H1 (cell line): ENCODE data around the gene YBX2. TPM values are rescaled to one million over a fixed set of nuclear protein-coding genes. Genes with fewer than 3 reads are reported as not detected.

Experiments
- CTCF ChIA-PET: fragments of 300-600 bp; sonication (Branson Sonifier 250); formaldehyde crosslinking; loops from one replicate; lab custom pipeline; 2021; ENCODE audit not compliant: partially characterized antibody; lab: Charles Lee
- POLR2A ChIA-PET: fragments of 300-600 bp; sonication (Branson Sonifier 250); formaldehyde crosslinking; loops from one replicate; lab custom pipeline; 2021; ENCODE audit warnings: inconsistent platforms; ENCODE audit not compliant: partially characterized antibody; lab: Charles Lee
- DNase-seq, 2 experiments: peaks; one replicate each; pipeline versions ENCODE4 v3.0.0 to v3.0.0-alpha.2; 2010 to 2022; ENCODE audit warnings: low spot score in 2 of 2, low read depth in 1 of 2, mixed read lengths in 1 of 2
- FAIRE-seq: peaks from 2 replicates; lab custom pipeline; 2011; peaks lifted over from hg19 to GRCh38; lab: Jason Lieb, UNC
- H2AFZ ChIP-seq: 2 replicates; pipeline ENCODE4 v1.8.1; 2012; ENCODE audit warnings: low read length, inconsistent platforms
- H2AK5ac ChIP-seq: 2 replicates; pipeline ENCODE4 v1.6.1; 2013; ENCODE audit warnings: low read depth, low read length
- H2BK120ac ChIP-seq: replicated peaks from 2 replicates; pipeline ENCODE3; 2013; ENCODE audit warnings: low read depth, low read length, inconsistent platforms
- H2BK12ac ChIP-seq: 2 replicates; pipeline ENCODE4 v1.6.1; 2013; ENCODE audit warnings: low read depth, low read length
- H2BK15ac ChIP-seq: 2 replicates; pipeline ENCODE4 v1.6.1; 2013; ENCODE audit warnings: low read length
- H2BK20ac ChIP-seq: 2 replicates; pipeline ENCODE4 v1.6.1; 2013; ENCODE audit warnings: low read length
- H2BK5ac ChIP-seq: 2 replicates; pipeline ENCODE4 v1.6.1; 2013; ENCODE audit warnings: low read depth, low read length
- H3K14ac ChIP-seq: 2 replicates; pipeline ENCODE4 v1.6.1; 2013; ENCODE audit warnings: inconsistent platforms; ENCODE audit not compliant: insufficient read length
- H3K18ac ChIP-seq: 2 replicates; pipeline ENCODE4 v1.6.1; 2013; ENCODE audit warnings: low read length; ENCODE audit errors: extremely low read depth
- H3K23ac ChIP-seq: 2 replicates; pipeline ENCODE4 v1.6.1; 2013; ENCODE audit warnings: inconsistent platforms; ENCODE audit not compliant: insufficient read length
- H3K23me2 ChIP-seq: 2 replicates; pipeline ENCODE4 v1.6.1; 2013; ENCODE audit warnings: low read depth, low read length
- H3K27ac ChIP-seq: 2 replicates; pipeline ENCODE4 v1.6.1; 2011; ENCODE audit warnings: low read depth, low read length, inconsistent platforms
- H3K27me3 ChIP-seq, 4 experiments: replicated peaks in 1 of 4; 1 replicate in 1 of 4; 2 replicates in 3 of 4; pipeline versions ENCODE4 v1.6.1 to v1.8.1; 2011 to 2013; ENCODE audit warnings: low read length in 3 of 4, mild to moderate bottlenecking in 3 of 4, inconsistent platforms in 2 of 4, mixed read lengths in 2 of 4, moderate library complexity in 1 of 4; ENCODE audit not compliant: control insufficient read depth in 3 of 4, insufficient read depth in 3 of 4; ENCODE audit errors: extremely low read depth in 1 of 4
- H3K36me3 ChIP-seq, 4 experiments: 2 replicates each; pipeline versions ENCODE4 v1.6.1 to v1.8.1; 2011 to 2013; ENCODE audit warnings: mild to moderate bottlenecking in 4 of 4, low read length in 3 of 4, moderate library complexity in 2 of 4, control low read depth in 1 of 4, inconsistent platforms in 1 of 4; ENCODE audit not compliant: insufficient read depth in 4 of 4, control insufficient read depth in 2 of 4
- H3K4ac ChIP-seq: replicated peaks from 2 replicates; pipeline ENCODE3; 2013; ENCODE audit warnings: low read length, low read depth, mixed read lengths, inconsistent platforms; ENCODE audit not compliant: insufficient read length
- H3K4me1 ChIP-seq, 4 experiments: replicated peaks in 1 of 4; 1 replicate in 1 of 4; 2 replicates in 3 of 4; pipeline versions ENCODE4 v1.6.1 to v1.8.1; 2011 to 2013; ENCODE audit warnings: low read length in 3 of 4, inconsistent platforms in 2 of 4, mixed read lengths in 1 of 4; ENCODE audit not compliant: insufficient read depth in 4 of 4, control insufficient read depth in 3 of 4
- H3K4me2 ChIP-seq, 2 experiments: 2 replicates each; pipeline versions ENCODE4 v1.6.1 to v1.8.1; 2011 to 2013; ENCODE audit warnings: low read depth in 2 of 2, low read length in 2 of 2, control low read depth in 1 of 2, inconsistent platforms in 1 of 2, mild to moderate bottlenecking in 1 of 2; ENCODE audit not compliant: insufficient read depth in 1 of 2
- H3K4me3 ChIP-seq, 4 experiments: fragments of 200-600, 300-600 bp in 1 of 4; sonication (generic), shearing (Covaris generic), sonication (Bioruptor Twin) in 1 of 4; 2 replicates each; pipeline versions ENCODE4 v1.5.1 to v1.8.1; 2011 to 2016; ENCODE audit warnings: low read length in 4 of 4, low read depth in 3 of 4, control low read depth in 2 of 4, inconsistent platforms in 2 of 4, mild to moderate bottlenecking in 2 of 4, mixed read lengths in 1 of 4, moderate library complexity in 1 of 4; ENCODE audit not compliant: insufficient read depth in 2 of 4; ENCODE audit errors: extremely low read depth in 1 of 4
- H3K56ac ChIP-seq: replicated peaks from 2 replicates; pipeline ENCODE3; 2013; ENCODE audit warnings: low read depth, mild to moderate bottlenecking, mixed read lengths, low read length, inconsistent platforms; ENCODE audit not compliant: insufficient read length
- H3K79me1 ChIP-seq: 2 replicates; pipeline ENCODE4 v1.6.1; 2013; ENCODE audit warnings: low read depth, low read length, control low read depth
- H3K79me2 ChIP-seq, 2 experiments: 2 replicates each; pipeline versions ENCODE4 v1.6.1 to v1.8.1; 2012 to 2013; ENCODE audit warnings: low read length in 2 of 2, mild to moderate bottlenecking in 2 of 2, inconsistent platforms in 1 of 2; ENCODE audit not compliant: insufficient read depth in 2 of 2, control insufficient read depth in 1 of 2
- H3K9ac ChIP-seq, 4 experiments: replicated peaks in 1 of 4; 1 replicate in 1 of 4; 2 replicates in 3 of 4; pipeline versions ENCODE4 v1.6.1 to v1.8.1; 2011 to 2013; ENCODE audit warnings: low read depth in 3 of 4, low read length in 3 of 4, control low read depth in 2 of 4, mild to moderate bottlenecking in 2 of 4, moderate library complexity in 2 of 4, inconsistent platforms in 1 of 4; ENCODE audit errors: extremely low read depth in 1 of 4
- H3K9me3 ChIP-seq, 2 experiments: 2 replicates each; pipeline versions ENCODE4 v1.6.1 to v1.8.1; 2012 to 2013; ENCODE audit warnings: mild to moderate bottlenecking in 2 of 2, moderate library complexity in 2 of 2, control low read depth in 1 of 2, inconsistent platforms in 1 of 2, low read depth in 1 of 2, low read length in 1 of 2, mixed read lengths in 1 of 2; ENCODE audit not compliant: insufficient read depth in 2 of 2
- H4K20me1 ChIP-seq, 2 experiments: replicated peaks in 1 of 2; 2 replicates each; pipeline versions ENCODE3 to v1.8.1; 2011 to 2013; ENCODE audit warnings: inconsistent platforms in 2 of 2, low read length in 2 of 2, mild to moderate bottlenecking in 1 of 2; ENCODE audit not compliant: insufficient read depth in 2 of 2, control insufficient read depth in 1 of 2
- H4K5ac ChIP-seq: 2 replicates; pipeline ENCODE4 v1.6.1; 2013; ENCODE audit warnings: low read length, low read depth, mixed read lengths, inconsistent platforms; ENCODE audit not compliant: insufficient read length
- H4K8ac ChIP-seq: 2 replicates; pipeline ENCODE4 v1.8.0; 2013; ENCODE audit warnings: mild to moderate bottlenecking, moderate library complexity, low read length, inconsistent platforms; ENCODE audit not compliant: insufficient read depth; ENCODE audit errors: extremely low read depth
- H4K91ac ChIP-seq: replicated peaks from 2 replicates; pipeline ENCODE3; 2013; ENCODE audit warnings: low read length, mixed read lengths, inconsistent platforms; ENCODE audit not compliant: insufficient read length
- BACH1 ChIP-seq: IDR thresholded peaks from 2 replicates; pipeline ENCODE4 v1.6.1; 2012; ENCODE audit warnings: low read length, improper control_type of control experiment
- CEBPB ChIP-seq: IDR thresholded peaks from 2 replicates; pipeline ENCODE4 v1.6.1; 2012; ENCODE audit warnings: low read depth, low read length
- EZH2 ChIP-seq: fragments of 200-600 bp; sonication (generic); IDR thresholded peaks from 2 replicates; pipeline ENCODE4 v1.7.1; 2012; ENCODE audit warnings: low read depth, mild to moderate bottlenecking, moderate library complexity, low read length, inconsistent platforms; ENCODE audit not compliant: severe bottlenecking
- FOSL1 ChIP-seq: IDR thresholded peaks from 2 replicates; pipeline ENCODE4 v1.6.1; 2011; ENCODE audit warnings: mild to moderate bottlenecking, low read depth, low read length, moderate library complexity; ENCODE audit not compliant: insufficient read depth
- HDAC6 ChIP-seq: IDR thresholded peaks from one replicate; pipeline ENCODE4 v1.7.1; 2012; ENCODE audit warnings: low read depth, mild to moderate bottlenecking, inconsistent platforms, low read length, moderate library complexity
- JUND ChIP-seq: IDR thresholded peaks from 2 replicates; pipeline ENCODE4 v1.6.1; 2011; ENCODE audit warnings: mild to moderate bottlenecking, improper control_type of control experiment, low read length
- MAX ChIP-seq: IDR thresholded peaks from 2 replicates; pipeline ENCODE4 v1.6.1; 2012; ENCODE audit warnings: inconsistent platforms
- NRF1 ChIP-seq: IDR thresholded peaks from 2 replicates; pipeline ENCODE4 v1.6.1; 2011; ENCODE audit warnings: mild to moderate bottlenecking, low read depth, low read length, improper control_type of control experiment
- SIX5 ChIP-seq: IDR thresholded peaks from 2 replicates; pipeline ENCODE4 v1.6.1; 2011; ENCODE audit warnings: mild to moderate bottlenecking, low read depth, low read length
- TBP ChIP-seq: IDR thresholded peaks from 2 replicates; pipeline ENCODE4 v1.6.1; 2011; ENCODE audit warnings: low read depth, low read length, improper control_type of control experiment
- TCF12 ChIP-seq: IDR thresholded peaks from 2 replicates; pipeline ENCODE4 v1.6.1; 2011; ENCODE audit warnings: low read depth, mild to moderate bottlenecking, low read length
- TEAD4 ChIP-seq: IDR thresholded peaks from 2 replicates; pipeline ENCODE4 v1.6.1; 2012; ENCODE audit warnings: low read depth, low read length, inconsistent platforms, mixed read lengths
- WGBS, 2 experiments: shearing (Covaris generic) in 1 of 2; methylation state at CpG; one replicate each; pipeline versions ENCODE4 v1.1.6 to v1.1.7; 2013 to 2015; ENCODE audit warnings: low lambda C conversion rate in 2 of 2, mixed read lengths in 2 of 2, inconsistent platforms in 1 of 2, low coverage in 1 of 2, missing lambda C conversion rate in 1 of 2; ENCODE audit not compliant: insufficient replicate concordance in 2 of 2, insufficient coverage in 1 of 2, insufficient read length in 1 of 2; ENCODE audit errors: extremely low coverage in 1 of 2, missing lambda C conversion rate in 1 of 2; 5-methylcytosine and 5-hydroxymethylcytosine counted together
- polyA plus RNA-seq, 7 experiments: library from polyadenylated mRNA; depleted of rRNA in 3 of 7; stranded (reverse) in 5 of 7; unstranded in 2 of 7; fragments of >200 nt in 5 of 7; fragments of 200-250 nt in 2 of 7; gene quantifications; 1 replicate in 5 of 7; 2 replicates in 1 of 7; 4 replicates in 1 of 7; pipeline versions ENCODE4 v1.2.1 to v1.2.3, GENCODE V29; 2011 to 2013; ENCODE audit warnings: missing spikeins in 2 of 7, mixed read lengths in 2 of 7
- total RNA-seq: library from RNA; stranded (reverse); fragmentation: NEBNext Ultra II Directional; extraction: Animal tissue kit (Norgen Biotek cat#: 25700); gene quantifications from 2 replicates; pipeline ENCODE4 v1.2.1, GENCODE V29; 2021
- TF ChIP-seq, protein P1 (sequence below): IDR thresholded peaks from 2 replicates; pipeline ENCODE4 v1.6.1; 2012; ENCODE audit warnings: inconsistent platforms

YBX2 gene
- total and polyA plus RNA-seq, 2 of the 8 experiments (the other 6 are each of a cell fraction or from before 2014, with no cell fraction given): 19.2 to 30.5 TPM

DNA sequence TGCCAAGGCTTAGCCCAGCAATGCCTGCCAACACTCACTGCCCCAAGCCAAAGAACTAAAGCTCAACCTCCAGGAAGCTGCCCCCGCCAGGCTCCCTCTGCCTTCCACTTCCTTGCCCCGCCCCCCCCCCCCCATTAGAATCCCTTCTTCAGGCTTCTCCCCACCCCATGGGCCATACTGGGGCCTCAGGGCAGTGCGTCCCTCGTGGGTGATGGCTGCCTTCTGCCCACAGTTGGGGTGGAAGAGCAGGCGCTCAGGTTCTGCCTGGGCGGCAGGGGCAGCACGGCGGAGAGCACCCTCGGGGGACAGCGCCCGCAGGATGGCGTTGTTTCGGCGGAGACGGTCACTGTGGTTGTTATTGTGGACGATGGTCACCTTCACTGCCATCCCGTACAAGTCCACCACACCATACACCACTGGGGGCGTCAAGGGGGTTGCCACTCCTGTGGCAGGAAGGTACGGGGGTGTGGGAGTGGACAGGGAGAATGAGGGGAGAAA, 30.6 kb upstream of the YBX2 start:
- Histone ChIP-seq H4K8ac (no peak overlapping the region), H3K27me3 (no peaks in the 10 kb centered on the region; a peak in 1 of 7 replicates), H3K14ac (no peak overlapping the region), H2BK20ac (no peak overlapping the region), H4K91ac (no peak overlapping the region), H3K9ac (no peak overlapping the region), H3K79me1 (peaks cover 2% of the 10 kb centered on the region; the same call in 1 of the 2 replicates), H3K27ac (no peak overlapping the region), H3K4me2 (no peak overlapping the region), H2BK5ac (no peak overlapping the region), H3K23ac (no peak overlapping the region), H3K79me2 (peaks cover 0 to 14% of the 10 kb centered on the region in 2 experiments; a peak in 2 of 4 replicates), H3K56ac (no peak overlapping the region), H2AFZ (no peak overlapping the region), H3K4me1 (peaks cover 0 to 10% (median under 1%) of the 10 kb centered on the region in 4 experiments; a peak in 2 of 7 replicates), H2BK15ac (no peak overlapping the region), H3K4me3 (no peak overlapping the region), H3K23me2 (peaks cover 8% of the 10 kb centered on the region), H2BK12ac (no peak overlapping the region), H3K4ac (no peak overlapping the region), H2BK120ac (no peak overlapping the region), H3K9me3 (no peaks in the 10 kb centered on the region), H2AK5ac (no peak overlapping the region), H4K20me1 (peaks cover 2 to 22% of the 10 kb centered on the region in 2 experiments), H3K18ac (no peak overlapping the region), H4K5ac (no peak overlapping the region), H3K36me3 (peaks cover 26 to 45% (median 43%) of the 10 kb centered on the region in 4 experiments)
- WGBS, 2 experiments: 93% methylated on average over 17 of the region's 19 CpGs; no CpG with 5 or more reads in 1 of the 2 experiments
- CTCF ChIA-PET: interaction anchor here (0.6 to 9.3 kb wide), 13 partner anchors 9 to 1960 kb away, joined by 3 to 167 read pairs (median 5); partner anchors contain the start of genes ACAP1, GPS2, NLGN2 and TMEM95
- FAIRE-seq (no peak), DNase-seq (no peak)
- POLR2A ChIA-PET: interaction anchor here (1.1 to 13.4 kb wide), 6 partner anchors 10 to 85 kb away, joined by 3 to 223 read pairs (median 6); partner anchors contain the start of genes ACAP1 and GPS2
- no peak for TF ChIP-seq TCF12
- TF ChIP-seq MAX: no peak
- no peak for TF ChIP-seq TEAD4
- no peak for TF ChIP-seq TBP
- TF ChIP-seq JUND: no peak
- TF ChIP-seq CEBPB: no peak
- no peak for TF ChIP-seq SIX5
- TF ChIP-seq, protein P1, sequence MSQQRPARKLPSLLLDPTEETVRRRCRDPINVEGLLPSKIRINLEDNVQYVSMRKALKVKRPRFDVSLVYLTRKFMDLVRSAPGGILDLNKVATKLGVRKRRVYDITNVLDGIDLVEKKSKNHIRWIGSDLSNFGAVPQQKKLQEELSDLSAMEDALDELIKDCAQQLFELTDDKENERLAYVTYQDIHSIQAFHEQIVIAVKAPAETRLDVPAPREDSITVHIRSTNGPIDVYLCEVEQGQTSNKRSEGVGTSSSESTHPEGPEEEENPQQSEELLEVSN: no peak
- TF ChIP-seq HDAC6: no peak
- no peak for TF ChIP-seq BACH1
- no peak for TF ChIP-seq NRF1
- TF ChIP-seq FOSL1: no peak
- TF ChIP-seq EZH2: no peak
